Mucosa of gallbladder (tissue), 1 donor: ENCODE results near the gene FSHR. TPM values are rescaled to one million over a fixed set of nuclear protein-coding genes. Genes with fewer than 3 reads are reported as not detected.

ENCODE experiments used
- DNase-seq: peaks from one replicate; pipeline ENCODE4 v3.0.0-alpha.2; 2020; ENCODE audit warnings: low spot score
- total RNA-seq: library from RNA; stranded (reverse); gene quantifications from one replicate; pipeline ENCODE4 v1.2.1, GENCODE V29; 2021
- donor health status: DM: no; HTN: no; CAD: no.

The FSHR gene
- total RNA-seq, 1 donor from 2014 or later = 0.20 TPM

GRCh38 chr2:49032126-49032525 lies 122.2 kb downstream of the FSHR start:
- DNase-seq = no peak

GRCh38 chr2:49029406-49029805 lies 124.9 kb downstream of the FSHR start:
- no peak for DNase-seq

GRCh38 chr2:49028101-49028500 lies 126.2 kb downstream of the FSHR start:
- DNase-seq = no peak

GRCh38 chr2:49026706-49027105 lies 127.6 kb downstream of the FSHR start:
- no peak for DNase-seq

GRCh38 chr2:49021271-49021670 lies 133.0 kb downstream of the FSHR start:
- no peak for DNase-seq

GRCh38 chr2:49005261-49005660 lies 149.1 kb downstream of the FSHR start:
- DNase-seq = no peak

GRCh38 chr2:49004036-49004626 lies 150.2 kb downstream of the FSHR start:
- peak; percentile 10 for DNase-seq

GRCh38 chr2:49003201-49003600 lies 151.1 kb downstream of the FSHR start:
- DNase-seq = no peak

GRCh38 chr2:49002750-49003149 lies 151.6 kb downstream of the FSHR start:
- DNase-seq = peak; percentile 10

- DNase-seq = no peak
Observed at GRCh38 chr2:49000695-49001094, 153.6 kb downstream of the FSHR start.

GRCh38 chr2:48998449-48998848 lies 155.9 kb downstream of the FSHR start:
- DNase-seq = no peak

GRCh38 chr2:48993576-48993975 lies 160.7 kb downstream of the FSHR start:
- DNase-seq = no peak

- DNase-seq = no peak
Observed at GRCh38 chr2:48991415-48992131, 162.7 kb downstream of the FSHR start.

- no peak for DNase-seq
Observed at GRCh38 chr2:48984922-48985321, 169.4 kb downstream of the FSHR start.

- DNase-seq = no peak
Observed at GRCh38 chr2:48983551-48983950, 170.8 kb downstream of the FSHR start.

GRCh38 chr2:48982887-48983435 lies 171.4 kb downstream of the FSHR start:
- DNase-seq = no peak

GRCh38 chr2:48980846-48981245 lies 173.5 kb downstream of the FSHR start:
- DNase-seq = no peak

GRCh38 chr2:48979691-48980090 lies 174.6 kb downstream of the FSHR start:
- no peak for DNase-seq

- DNase-seq = no peak
Observed at GRCh38 chr2:48978131-48978530, 176.2 kb downstream of the FSHR start.

GRCh38 chr2:48971801-48972200 lies 182.5 kb downstream of the FSHR start:
- DNase-seq = no peak

GRCh38 chr2:48968011-48968410 lies 186.3 kb downstream of the FSHR start:
- DNase-seq = no peak

GRCh38 chr2:48965204-48965603 lies 189.1 kb downstream of the FSHR start:
- no peak for DNase-seq

- no peak for DNase-seq
Observed at GRCh38 chr2:48961009-48961408, 193.3 kb downstream of the FSHR start.
